Measurements from ENCODE around the gene LDB3. TPM values are rescaled to one million over a fixed set of nuclear protein-coding genes. Genes with fewer than 3 reads are reported as not detected.

Gene LDB3
- polyA plus RNA-seq, 1 donor (not counting 4 experiments of a cell fraction or from before 2014, with no cell fraction given): 0.01 TPM

- FAIRE-seq: no peak
- H3K9me1 ChIP-seq (ENCODE audit: control insufficient read depth, extremely low read depth, insufficient read depth, low read length): no peaks in the 10 kb centered on the region
- H3K36me3 ChIP-seq (ENCODE audit: control insufficient read depth in 2 of 2, extremely low read depth in 1 of 2, insufficient read depth in 2 of 2, low read length in 2 of 2): no peaks in the 10 kb centered on the region
- H3K27ac ChIP-seq (ENCODE audit: control insufficient read depth, insufficient read depth, low read length): no peak overlapping the region
- no peaks in the 10 kb centered on the region for H4K20me1 ChIP-seq (ENCODE audit: control insufficient read depth, extremely low read depth, insufficient read depth, low read length)
- H3K27me3 ChIP-seq (ENCODE audit: control insufficient read depth, extremely low read depth, insufficient read depth, low read length): peaks cover 4% of the 10 kb centered on the region
- H3K79me2 ChIP-seq (ENCODE audit: control insufficient read depth, insufficient read depth, low read length): no peaks in the 10 kb centered on the region
- no peak overlapping the region for H3K4me3 ChIP-seq (ENCODE audit: control insufficient read depth in 2 of 3, extremely low read depth in 1 of 3, insufficient read depth in 2 of 3, low read depth in 1 of 3, low read length in 3 of 3)
- no peak for DNase-seq (ENCODE audit: low read depth, low spot score)
- dilution Hi-C loops (cut with MboI; ENCODE audit: extremely low pct_ligation_motif_present, low sequenced_read_pairs): no loop called here
- no peaks in the 10 kb centered on the region for H3K4me1 ChIP-seq (ENCODE audit: control insufficient read depth, extremely low read depth, insufficient read depth, low read length)
- H3K9ac ChIP-seq (ENCODE audit: control insufficient read depth, extremely low read depth, insufficient read depth, low read length): no peak overlapping the region
- no peak overlapping the region for H3K4me2 ChIP-seq (ENCODE audit: control insufficient read depth, extremely low read depth, insufficient read depth, low read depth, low read length)
- no peaks in the 10 kb centered on the region for H3K9me3 ChIP-seq (ENCODE audit: control insufficient read depth, low read depth, low read length)
- no peak overlapping the region for H2AFZ ChIP-seq (ENCODE audit: control insufficient read depth, low read length)
- TF ChIP-seq CTCF (optimal IDR thresholded peaks at IDR 0.05 in 1 of 3, IDR thresholded peaks at IDR 0.05 in 1 of 3, conservative IDR thresholded peaks at IDR 0.05 in 1 of 3; ENCODE audit: extremely low read depth in 1 of 3, insufficient read depth in 2 of 3, low read length in 3 of 3) (no peak), EZH2 (IDR thresholded peaks at IDR 0.05; ENCODE audit: low read length) (no peak)
These were observed 58.3 kb downstream of the LDB3 start for GRCh38 chr10:86726677-86726999.

- no peaks in the 10 kb centered on the region for H3K36me3 ChIP-seq (ENCODE audit: control insufficient read depth in 2 of 2, extremely low read depth in 1 of 2, insufficient read depth in 2 of 2, low read length in 2 of 2)
- no peaks in the 10 kb centered on the region for H3K4me1 ChIP-seq (ENCODE audit: control insufficient read depth, extremely low read depth, insufficient read depth, low read length)
- no peaks in the 10 kb centered on the region for H3K9me3 ChIP-seq (ENCODE audit: control insufficient read depth, low read depth, low read length)
- H3K79me2 ChIP-seq (ENCODE audit: control insufficient read depth, insufficient read depth, low read length): no peaks in the 10 kb centered on the region
- H3K9ac ChIP-seq (ENCODE audit: control insufficient read depth, extremely low read depth, insufficient read depth, low read length): no peak overlapping the region
- H2AFZ ChIP-seq (ENCODE audit: control insufficient read depth, low read length): no peak overlapping the region
- peaks cover 4% of the 10 kb centered on the region for H3K27me3 ChIP-seq (ENCODE audit: control insufficient read depth, extremely low read depth, insufficient read depth, low read length)
- TF ChIP-seq EZH2 (IDR thresholded peaks at IDR 0.05; ENCODE audit: low read length): no peak
- no peak for TF ChIP-seq CTCF (optimal IDR thresholded peaks at IDR 0.05 in 1 of 3, IDR thresholded peaks at IDR 0.05 in 1 of 3, conservative IDR thresholded peaks at IDR 0.05 in 1 of 3; ENCODE audit: extremely low read depth in 1 of 3, insufficient read depth in 2 of 3, low read length in 3 of 3)
- no peaks in the 10 kb centered on the region for H4K20me1 ChIP-seq (ENCODE audit: control insufficient read depth, extremely low read depth, insufficient read depth, low read length)
- H3K9me1 ChIP-seq (ENCODE audit: control insufficient read depth, extremely low read depth, insufficient read depth, low read length): no peaks in the 10 kb centered on the region
- FAIRE-seq (no peak), DNase-seq (ENCODE audit: low read depth, low spot score) (no peak)
- no peak overlapping the region for H3K27ac ChIP-seq (ENCODE audit: control insufficient read depth, insufficient read depth, low read length)
- no peak overlapping the region for H3K4me3 ChIP-seq (ENCODE audit: control insufficient read depth in 2 of 3, extremely low read depth in 1 of 3, insufficient read depth in 2 of 3, low read depth in 1 of 3, low read length in 3 of 3)
- H3K4me2 ChIP-seq (ENCODE audit: control insufficient read depth, extremely low read depth, insufficient read depth, low read depth, low read length): no peak overlapping the region
- dilution Hi-C loops (cut with MboI; ENCODE audit: extremely low pct_ligation_motif_present, low sequenced_read_pairs): no loop called here
These were observed 59.2 kb downstream of the LDB3 start for GRCh38 chr10:86727470-86727869.

Measured in keratinocyte (primary cell).